Erythroblast (primary cell): ENCODE data around the gene FAM107A.

ENCODE experiments used
- GATA1 ChIP-seq: IDR thresholded peaks from 2 replicates; pipeline ENCODE4 v1.6.1; 2011; ENCODE audit warnings: low read depth, mild to moderate bottlenecking, control low read depth, low read length, moderate library complexity
- POLR2A ChIP-seq: IDR thresholded peaks from 2 replicates; pipeline ENCODE4 v1.6.1; 2011; ENCODE audit warnings: mild to moderate bottlenecking, low read length

DNA sequence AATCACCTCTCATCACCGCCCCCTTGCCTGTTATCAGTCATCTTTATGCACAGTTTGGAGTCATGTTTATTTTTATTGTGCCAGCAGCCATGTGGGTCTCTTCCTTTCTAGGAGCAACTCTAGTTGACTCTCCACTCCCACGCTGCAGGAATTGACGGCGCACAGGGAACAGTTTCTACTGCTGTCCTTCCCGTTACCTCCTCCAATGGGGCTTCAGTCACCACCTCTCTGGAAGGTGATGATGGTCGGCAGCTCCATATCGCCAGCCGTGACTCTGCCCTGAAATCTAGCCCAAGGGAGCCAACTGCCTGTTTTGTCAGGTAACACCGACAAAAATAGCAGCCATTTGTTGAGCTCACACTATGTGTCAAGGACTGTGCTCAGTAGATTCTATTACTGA is 35.6 kb upstream of the FAM107A start:
- no peak for TF ChIP-seq POLR2A
- no peak for TF ChIP-seq GATA1
